Effector CD4-positive, alpha-beta T cell (primary cell): ENCODE measurements around the gene FAM50B.
"Not testable (repeated sequence)": the region's sequence is repeated elsewhere in the genome, so short reads cannot be mapped to it uniquely, and the experiment has no call there.

Experiments
- DNase-seq: peaks from one replicate; pipeline ENCODE4 v3.0.0-alpha.2; 2020

FAM50B gene

DNA sequence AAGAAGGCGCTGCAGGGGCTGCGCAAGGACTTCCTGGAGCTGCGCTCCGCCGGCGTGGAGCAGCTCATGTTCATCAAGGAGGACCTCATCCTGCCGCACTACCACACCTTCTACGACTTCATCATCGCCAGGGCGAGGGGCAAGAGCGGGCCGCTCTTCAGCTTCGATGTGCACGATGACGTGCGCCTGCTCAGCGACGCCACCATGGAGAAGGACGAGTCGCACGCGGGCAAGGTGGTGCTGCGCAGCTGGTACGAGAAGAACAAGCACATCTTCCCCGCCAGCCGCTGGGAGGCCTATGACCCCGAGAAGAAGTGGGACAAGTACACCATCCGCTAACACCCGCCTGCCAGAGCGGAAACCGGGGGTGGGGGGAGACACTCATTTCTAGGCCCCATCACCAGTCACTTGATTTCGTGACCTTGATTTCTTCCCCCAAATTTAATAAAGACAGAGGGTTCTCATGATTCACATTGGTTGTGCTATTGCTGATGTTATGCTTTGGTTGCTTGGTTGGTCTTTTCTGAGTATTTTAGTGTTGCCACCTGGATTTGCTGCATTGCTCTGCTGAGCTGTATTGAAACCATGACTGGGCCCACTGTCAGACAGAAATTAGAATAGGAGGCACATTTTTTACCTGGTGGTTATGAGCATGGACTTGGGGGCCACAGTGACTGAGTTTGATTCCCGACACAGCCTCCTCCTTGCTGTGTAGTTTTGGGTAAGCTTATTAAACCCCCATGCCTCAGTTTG, 1.5 kb downstream of the FAM50B start:
- DNase-seq: no peak

DNA sequence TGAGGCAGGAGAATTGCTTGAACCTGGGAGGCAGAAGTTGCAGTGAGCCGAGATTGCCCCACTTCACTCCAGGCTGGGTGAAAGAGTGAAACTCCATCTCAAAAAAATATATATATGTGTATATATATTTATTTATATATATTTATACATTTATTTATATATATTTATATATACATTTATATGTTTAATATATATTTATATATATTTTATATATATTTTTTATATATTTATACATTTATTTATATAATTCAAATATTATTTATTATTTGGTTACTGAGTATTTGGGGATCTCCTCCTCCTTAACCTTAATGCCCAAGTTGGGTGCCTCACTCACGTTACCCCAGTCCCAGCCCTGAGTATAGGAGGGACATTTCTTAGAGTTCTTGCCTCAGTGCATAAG, 2.7 kb downstream of the FAM50B start:
- DNase-seq: no peak

GRCh38 chr6:3852391-3852790, 3.2 kb downstream of the FAM50B start:
- DNase-seq: no peak

GRCh38 chr6:3855866-3856265, 6.7 kb downstream of the FAM50B start:
- DNase-seq: no peak

- DNase-seq: no peak
Observed at GRCh38 chr6:3856576-3856975, 7.4 kb downstream of the FAM50B start.

DNA sequence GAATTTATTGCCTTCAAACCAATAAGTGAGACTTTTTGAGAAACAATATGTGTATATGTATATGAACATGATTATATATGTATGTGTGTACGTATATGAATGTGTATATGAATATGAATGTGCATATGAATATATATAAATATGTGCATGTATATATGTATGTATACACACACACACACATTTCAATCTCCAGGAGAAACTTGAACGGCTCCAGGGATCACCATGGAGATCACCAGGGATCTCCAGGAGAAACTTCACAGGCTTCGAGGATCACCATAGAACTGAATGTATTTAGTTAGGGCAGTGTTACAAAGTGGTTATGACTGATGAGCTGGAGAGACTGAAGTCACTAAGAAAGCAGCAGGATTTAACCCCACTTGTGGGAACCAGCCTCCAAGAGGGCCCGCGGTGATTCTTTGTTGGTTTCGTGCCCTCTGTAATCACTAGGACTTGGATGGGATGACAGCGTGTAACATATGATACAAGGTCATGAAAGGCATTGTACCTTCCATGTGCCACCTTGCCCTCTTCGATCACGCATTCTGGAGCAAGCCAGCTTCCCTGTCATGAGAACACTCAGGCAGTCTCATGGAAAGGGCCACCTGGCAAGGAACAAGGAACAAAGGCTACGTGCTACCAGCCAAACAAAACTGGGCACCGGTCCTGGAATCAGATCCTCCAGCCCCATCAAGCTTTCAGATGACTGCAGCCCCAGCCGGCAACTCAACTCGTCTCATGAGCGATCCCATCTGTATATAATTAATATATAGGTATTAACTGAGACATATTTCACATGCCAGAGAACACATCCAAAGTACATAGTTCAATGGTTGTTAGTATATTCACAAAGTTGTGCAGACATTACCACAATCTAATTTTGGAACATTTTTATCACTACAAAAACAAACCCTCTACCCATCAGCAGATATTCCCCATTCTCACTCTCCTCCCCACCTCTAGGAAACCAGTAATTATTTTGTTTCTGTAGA, 8.6 kb downstream of the FAM50B start:
- no peak for DNase-seq

GRCh38 chr6:3859878-3860552, 10.8 kb downstream of the FAM50B start:
- no peak for DNase-seq

- DNase-seq: no peak
Observed at GRCh38 chr6:3861424-3861823, 12.3 kb downstream of the FAM50B start.

DNA sequence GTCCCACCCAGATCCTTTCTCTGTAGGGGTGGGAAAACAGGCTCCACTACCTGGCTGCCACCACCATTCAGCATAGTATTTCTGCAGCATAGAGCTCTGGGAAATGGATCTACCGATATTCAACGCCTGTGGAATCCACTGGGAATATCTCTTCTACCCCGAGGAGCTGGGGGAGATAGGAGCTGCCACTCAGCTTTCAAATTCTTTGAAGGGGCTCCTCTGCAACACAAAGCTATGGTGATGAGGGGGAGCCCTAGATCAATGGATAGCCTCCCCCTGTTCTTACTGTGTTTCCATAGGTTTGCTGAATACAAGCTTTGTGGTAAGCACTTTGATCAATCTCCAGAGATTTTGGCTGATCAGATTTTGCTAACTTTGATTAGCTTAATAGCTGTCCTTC, 12.9 kb downstream of the FAM50B start:
- DNase-seq: no peak

GRCh38 chr6:3863322-3863721, 14.1 kb downstream of the FAM50B start:
- not testable (repeated sequence) for DNase-seq

DNA sequence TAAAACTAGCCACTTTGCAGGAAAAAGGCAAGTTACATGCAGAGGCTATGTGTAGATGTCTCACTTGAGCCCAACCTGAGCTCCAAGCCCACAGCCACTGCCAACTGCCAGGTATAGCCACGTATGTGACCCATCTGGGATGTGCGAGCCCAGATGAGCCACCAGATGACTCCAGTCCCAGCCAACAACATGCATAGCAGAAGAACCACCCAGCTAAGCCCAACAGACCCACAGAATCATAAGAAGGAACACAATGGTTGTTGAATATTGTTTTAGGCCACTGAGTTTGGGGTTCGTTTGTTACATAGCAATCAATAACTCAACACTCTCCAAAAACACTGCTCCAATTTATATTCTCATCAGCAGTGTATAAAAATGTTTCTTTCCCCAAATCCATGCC, 16.3 kb downstream of the FAM50B start:
- no peak for DNase-seq

DNA sequence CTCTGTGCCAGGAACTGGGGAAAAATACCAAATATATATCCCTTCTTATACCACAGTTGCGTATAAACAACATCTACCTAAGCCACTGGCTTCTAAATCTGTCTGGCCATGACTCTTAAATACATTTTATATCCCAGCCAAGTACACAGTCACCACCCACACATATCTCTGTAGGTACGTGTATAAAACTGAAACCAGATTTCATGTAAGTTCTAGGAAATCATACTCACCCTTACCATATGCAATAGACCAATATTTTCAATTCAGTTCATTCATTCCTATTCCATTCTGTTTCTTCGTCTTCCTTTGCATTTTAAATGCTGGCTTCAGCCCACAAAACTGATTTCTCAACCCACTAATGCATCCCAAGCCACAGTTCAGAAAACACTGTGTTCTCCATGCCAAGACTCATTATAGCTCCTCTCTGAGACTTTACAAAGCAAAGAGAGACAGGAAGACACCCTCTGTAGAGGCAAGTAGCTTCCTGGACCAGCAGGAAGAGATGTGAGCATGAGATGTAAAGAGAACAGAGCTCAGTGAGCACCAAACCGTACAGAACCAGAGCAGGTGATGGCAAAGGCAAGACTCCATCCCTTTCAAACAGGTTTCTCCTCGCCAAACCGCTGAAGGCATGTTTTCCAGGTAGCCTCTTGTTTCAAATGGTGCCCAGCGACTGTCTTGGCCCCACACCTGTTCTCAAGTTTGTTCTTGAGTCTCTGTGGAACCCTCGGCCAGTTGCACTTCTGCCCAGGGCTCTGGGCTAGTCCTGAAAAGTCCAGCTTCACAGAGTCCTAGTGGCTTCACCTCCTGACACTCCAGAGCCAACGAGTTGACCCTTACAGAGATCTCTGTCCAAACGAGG, 18.7 kb downstream of the FAM50B start:
- DNase-seq: no peak

GRCh38 chr6:3868544-3868943, 19.4 kb downstream of the FAM50B start:
- no peak for DNase-seq

DNA sequence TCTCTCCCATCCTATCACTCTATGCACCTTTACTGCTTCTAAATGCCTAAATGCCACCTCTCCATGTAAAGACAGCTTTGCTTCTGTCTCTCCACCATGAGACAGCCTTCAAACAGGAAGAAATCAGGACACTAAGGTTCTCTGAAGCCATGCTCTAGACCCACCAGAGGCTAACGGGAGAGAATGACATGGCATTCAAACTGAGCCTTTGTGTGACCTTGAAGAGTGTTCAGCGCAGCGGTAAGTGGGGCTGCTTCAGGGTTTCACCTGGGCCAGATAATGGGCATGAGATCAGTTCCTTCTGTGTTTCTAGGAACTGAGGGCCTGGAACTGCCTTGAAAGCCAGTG, 20.1 kb downstream of the FAM50B start:
- no peak for DNase-seq

GRCh38 chr6:3869632-3870527, 20.7 kb downstream of the FAM50B start:
- no peak for DNase-seq

- no peak for DNase-seq
Observed at GRCh38 chr6:3870528-3870925, 21.4 kb downstream of the FAM50B start.

DNA sequence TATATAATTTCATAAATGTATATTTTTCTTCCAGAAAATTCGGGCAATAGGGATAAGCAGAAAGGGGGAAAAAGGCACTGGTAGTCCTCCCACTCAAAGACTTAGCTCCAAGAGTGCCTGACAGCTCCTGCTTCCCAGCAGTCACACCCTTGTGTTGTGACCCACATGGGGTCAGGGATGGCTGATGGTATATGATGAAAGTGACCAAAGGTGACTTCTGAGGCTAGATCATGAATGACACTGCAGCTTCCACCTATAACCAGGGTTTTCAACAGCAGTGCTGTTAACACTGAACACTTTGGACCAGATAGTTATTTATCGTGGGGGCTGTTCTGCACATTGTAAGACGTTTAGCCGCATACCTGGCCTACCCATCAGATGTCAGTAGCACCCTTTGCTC, 22.3 kb downstream of the FAM50B start:
- no peak for DNase-seq

DNA sequence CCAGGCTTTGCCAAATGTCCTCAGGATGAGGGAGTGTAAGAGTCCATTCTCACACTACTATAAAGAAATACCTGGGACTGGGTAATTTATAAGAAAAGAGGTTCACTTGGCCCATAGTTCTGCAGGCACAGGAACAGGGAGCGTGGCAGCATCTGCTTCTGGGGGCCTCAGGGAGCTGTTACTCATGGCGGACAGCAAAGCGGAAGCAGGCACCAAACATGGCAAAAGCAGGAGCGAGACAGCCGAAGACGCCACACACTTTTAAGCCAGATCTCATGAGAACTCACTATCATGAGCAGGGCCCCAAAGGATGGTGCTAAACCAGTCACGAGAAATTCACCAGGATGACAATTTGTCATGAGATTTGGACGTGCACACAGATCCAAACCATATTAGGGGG, 22.8 kb downstream of the FAM50B start:
- no peak for DNase-seq

- no peak for DNase-seq
Observed at GRCh38 chr6:3872370-3872854, 23.2 kb downstream of the FAM50B start.

GRCh38 chr6:3873051-3873450, 23.9 kb downstream of the FAM50B start:
- no peak for DNase-seq

- DNase-seq: no peak
Observed at GRCh38 chr6:3874069-3874468, 24.9 kb downstream of the FAM50B start.
